H1 (cell line): ENCODE results near the gene SUZ12. TPM values are rescaled to one million over a fixed set of nuclear protein-coding genes. Genes with fewer than 3 reads are reported as not detected.
"Not testable (repeated sequence)": the region's sequence is repeated elsewhere in the genome, so short reads cannot be mapped to it uniquely, and the experiment has no call there.

Source experiments
- CTCF ChIA-PET: fragments of 300-600 bp; sonication (Branson Sonifier 250); formaldehyde crosslinking; loops from one replicate; lab custom pipeline; 2021; ENCODE audit not compliant: partially characterized antibody; lab: Charles Lee
- POLR2A ChIA-PET: fragments of 300-600 bp; sonication (Branson Sonifier 250); formaldehyde crosslinking; loops from one replicate; lab custom pipeline; 2021; ENCODE audit warnings: inconsistent platforms; ENCODE audit not compliant: partially characterized antibody; lab: Charles Lee
- DNase-seq, 2 experiments: peaks; one replicate each; pipeline versions ENCODE4 v3.0.0 to v3.0.0-alpha.2; 2010 to 2022; ENCODE audit warnings: low spot score in 2 of 2, low read depth in 1 of 2, mixed read lengths in 1 of 2
- FAIRE-seq: peaks from 2 replicates; lab custom pipeline; 2011; peaks lifted over from hg19 to GRCh38; lab: Jason Lieb, UNC
- H2AFZ ChIP-seq: 2 replicates; pipeline ENCODE4 v1.8.1; 2012; ENCODE audit warnings: low read length, inconsistent platforms
- H2AK5ac ChIP-seq: 2 replicates; pipeline ENCODE4 v1.6.1; 2013; ENCODE audit warnings: low read depth, low read length
- H2BK120ac ChIP-seq: replicated peaks from 2 replicates; pipeline ENCODE3; 2013; ENCODE audit warnings: low read depth, low read length, inconsistent platforms
- H2BK12ac ChIP-seq: 2 replicates; pipeline ENCODE4 v1.6.1; 2013; ENCODE audit warnings: low read depth, low read length
- H2BK15ac ChIP-seq: 2 replicates; pipeline ENCODE4 v1.6.1; 2013; ENCODE audit warnings: low read length
- H2BK20ac ChIP-seq: 2 replicates; pipeline ENCODE4 v1.6.1; 2013; ENCODE audit warnings: low read length
- H2BK5ac ChIP-seq: 2 replicates; pipeline ENCODE4 v1.6.1; 2013; ENCODE audit warnings: low read depth, low read length
- H3K14ac ChIP-seq: 2 replicates; pipeline ENCODE4 v1.6.1; 2013; ENCODE audit warnings: inconsistent platforms; ENCODE audit not compliant: insufficient read length
- H3K18ac ChIP-seq: 2 replicates; pipeline ENCODE4 v1.6.1; 2013; ENCODE audit warnings: low read length; ENCODE audit errors: extremely low read depth
- H3K23ac ChIP-seq: 2 replicates; pipeline ENCODE4 v1.6.1; 2013; ENCODE audit warnings: inconsistent platforms; ENCODE audit not compliant: insufficient read length
- H3K23me2 ChIP-seq: 2 replicates; pipeline ENCODE4 v1.6.1; 2013; ENCODE audit warnings: low read depth, low read length
- H3K27ac ChIP-seq: 2 replicates; pipeline ENCODE4 v1.6.1; 2011; ENCODE audit warnings: low read depth, low read length, inconsistent platforms
- H3K27me3 ChIP-seq, 4 experiments: replicated peaks in 1 of 4; 1 replicate in 1 of 4; 2 replicates in 3 of 4; pipeline versions ENCODE4 v1.6.1 to v1.8.1; 2011 to 2013; ENCODE audit warnings: low read length in 3 of 4, mild to moderate bottlenecking in 3 of 4, inconsistent platforms in 2 of 4, mixed read lengths in 2 of 4, moderate library complexity in 1 of 4; ENCODE audit not compliant: control insufficient read depth in 3 of 4, insufficient read depth in 3 of 4; ENCODE audit errors: extremely low read depth in 1 of 4
- H3K36me3 ChIP-seq, 4 experiments: 2 replicates each; pipeline versions ENCODE4 v1.6.1 to v1.8.1; 2011 to 2013; ENCODE audit warnings: mild to moderate bottlenecking in 4 of 4, low read length in 3 of 4, moderate library complexity in 2 of 4, control low read depth in 1 of 4, inconsistent platforms in 1 of 4; ENCODE audit not compliant: insufficient read depth in 4 of 4, control insufficient read depth in 2 of 4
- H3K4ac ChIP-seq: replicated peaks from 2 replicates; pipeline ENCODE3; 2013; ENCODE audit warnings: low read length, low read depth, mixed read lengths, inconsistent platforms; ENCODE audit not compliant: insufficient read length
- H3K4me1 ChIP-seq, 4 experiments: replicated peaks in 1 of 4; 1 replicate in 1 of 4; 2 replicates in 3 of 4; pipeline versions ENCODE4 v1.6.1 to v1.8.1; 2011 to 2013; ENCODE audit warnings: low read length in 3 of 4, inconsistent platforms in 2 of 4, mixed read lengths in 1 of 4; ENCODE audit not compliant: insufficient read depth in 4 of 4, control insufficient read depth in 3 of 4
- H3K4me2 ChIP-seq, 2 experiments: 2 replicates each; pipeline versions ENCODE4 v1.6.1 to v1.8.1; 2011 to 2013; ENCODE audit warnings: low read depth in 2 of 2, low read length in 2 of 2, control low read depth in 1 of 2, inconsistent platforms in 1 of 2, mild to moderate bottlenecking in 1 of 2; ENCODE audit not compliant: insufficient read depth in 1 of 2
- H3K4me3 ChIP-seq, 4 experiments: fragments of 200-600, 300-600 bp in 1 of 4; sonication (generic), shearing (Covaris generic), sonication (Bioruptor Twin) in 1 of 4; 2 replicates each; pipeline versions ENCODE4 v1.5.1 to v1.8.1; 2011 to 2016; ENCODE audit warnings: low read length in 4 of 4, low read depth in 3 of 4, control low read depth in 2 of 4, inconsistent platforms in 2 of 4, mild to moderate bottlenecking in 2 of 4, mixed read lengths in 1 of 4, moderate library complexity in 1 of 4; ENCODE audit not compliant: insufficient read depth in 2 of 4; ENCODE audit errors: extremely low read depth in 1 of 4
- H3K56ac ChIP-seq: replicated peaks from 2 replicates; pipeline ENCODE3; 2013; ENCODE audit warnings: low read depth, mild to moderate bottlenecking, mixed read lengths, low read length, inconsistent platforms; ENCODE audit not compliant: insufficient read length
- H3K79me1 ChIP-seq: 2 replicates; pipeline ENCODE4 v1.6.1; 2013; ENCODE audit warnings: low read depth, low read length, control low read depth
- H3K79me2 ChIP-seq, 2 experiments: 2 replicates each; pipeline versions ENCODE4 v1.6.1 to v1.8.1; 2012 to 2013; ENCODE audit warnings: low read length in 2 of 2, mild to moderate bottlenecking in 2 of 2, inconsistent platforms in 1 of 2; ENCODE audit not compliant: insufficient read depth in 2 of 2, control insufficient read depth in 1 of 2
- H3K9ac ChIP-seq, 4 experiments: replicated peaks in 1 of 4; 1 replicate in 1 of 4; 2 replicates in 3 of 4; pipeline versions ENCODE4 v1.6.1 to v1.8.1; 2011 to 2013; ENCODE audit warnings: low read depth in 3 of 4, low read length in 3 of 4, control low read depth in 2 of 4, mild to moderate bottlenecking in 2 of 4, moderate library complexity in 2 of 4, inconsistent platforms in 1 of 4; ENCODE audit errors: extremely low read depth in 1 of 4
- H3K9me3 ChIP-seq, 2 experiments: 2 replicates each; pipeline versions ENCODE4 v1.6.1 to v1.8.1; 2012 to 2013; ENCODE audit warnings: mild to moderate bottlenecking in 2 of 2, moderate library complexity in 2 of 2, control low read depth in 1 of 2, inconsistent platforms in 1 of 2, low read depth in 1 of 2, low read length in 1 of 2, mixed read lengths in 1 of 2; ENCODE audit not compliant: insufficient read depth in 2 of 2
- H4K20me1 ChIP-seq, 2 experiments: replicated peaks in 1 of 2; 2 replicates each; pipeline versions ENCODE3 to v1.8.1; 2011 to 2013; ENCODE audit warnings: inconsistent platforms in 2 of 2, low read length in 2 of 2, mild to moderate bottlenecking in 1 of 2; ENCODE audit not compliant: insufficient read depth in 2 of 2, control insufficient read depth in 1 of 2
- H4K5ac ChIP-seq: 2 replicates; pipeline ENCODE4 v1.6.1; 2013; ENCODE audit warnings: low read length, low read depth, mixed read lengths, inconsistent platforms; ENCODE audit not compliant: insufficient read length
- H4K8ac ChIP-seq: 2 replicates; pipeline ENCODE4 v1.8.0; 2013; ENCODE audit warnings: mild to moderate bottlenecking, moderate library complexity, low read length, inconsistent platforms; ENCODE audit not compliant: insufficient read depth; ENCODE audit errors: extremely low read depth
- H4K91ac ChIP-seq: replicated peaks from 2 replicates; pipeline ENCODE3; 2013; ENCODE audit warnings: low read length, mixed read lengths, inconsistent platforms; ENCODE audit not compliant: insufficient read length
- WGBS, 2 experiments: shearing (Covaris generic) in 1 of 2; methylation state at CpG; one replicate each; pipeline versions ENCODE4 v1.1.6 to v1.1.7; 2013 to 2015; ENCODE audit warnings: low lambda C conversion rate in 2 of 2, mixed read lengths in 2 of 2, inconsistent platforms in 1 of 2, low coverage in 1 of 2, missing lambda C conversion rate in 1 of 2; ENCODE audit not compliant: insufficient replicate concordance in 2 of 2, insufficient coverage in 1 of 2, insufficient read length in 1 of 2; ENCODE audit errors: extremely low coverage in 1 of 2, missing lambda C conversion rate in 1 of 2; 5-methylcytosine and 5-hydroxymethylcytosine counted together
- polyA plus RNA-seq, 7 experiments: library from polyadenylated mRNA; depleted of rRNA in 3 of 7; stranded (reverse) in 5 of 7; unstranded in 2 of 7; fragments of >200 nt in 5 of 7; fragments of 200-250 nt in 2 of 7; gene quantifications; 1 replicate in 5 of 7; 2 replicates in 1 of 7; 4 replicates in 1 of 7; pipeline versions ENCODE4 v1.2.1 to v1.2.3, GENCODE V29; 2011 to 2013; ENCODE audit warnings: missing spikeins in 2 of 7, mixed read lengths in 2 of 7
- total RNA-seq: library from RNA; stranded (reverse); fragmentation: NEBNext Ultra II Directional; extraction: Animal tissue kit (Norgen Biotek cat#: 25700); gene quantifications from 2 replicates; pipeline ENCODE4 v1.2.1, GENCODE V29; 2021

SUZ12 gene
- total and polyA plus RNA-seq, 2 of the 8 experiments (the other 6 are each of a cell fraction or from before 2014, with no cell fraction given) = 9.1 to 34.6 TPM

- H3K14ac ChIP-seq, FAIRE-seq, H3K9ac ChIP-seq, H2BK15ac ChIP-seq, H3K18ac ChIP-seq, H2AK5ac ChIP-seq, H2BK5ac ChIP-seq, H3K4me2 ChIP-seq, H2AFZ ChIP-seq, CTCF ChIA-PET, H2BK120ac ChIP-seq, H3K23me2 ChIP-seq, H3K27me3 ChIP-seq, H2BK12ac ChIP-seq, H3K27ac ChIP-seq, H4K20me1 ChIP-seq, H3K79me1 ChIP-seq, H3K23ac ChIP-seq, POLR2A ChIA-PET, H3K4me1 ChIP-seq, H2BK20ac ChIP-seq, H3K9me3 ChIP-seq, H3K4me3 ChIP-seq, H3K79me2 ChIP-seq, H4K8ac ChIP-seq, H4K91ac ChIP-seq, H3K56ac ChIP-seq, H4K5ac ChIP-seq, H3K4ac ChIP-seq: not testable (repeated sequence)
- peaks cover 0 to 41% (median 15%) of the 10 kb centered on the region in 4 experiments; a peak in 5 of 8 replicates for H3K36me3 ChIP-seq
- peak in 1 of 2 experiments; percentile 13 for DNase-seq
- WGBS, 2 experiments = 90% methylated on average over 3 of the region's 3 CpGs; no CpG with 5 or more reads in 1 of the 2 experiments
These were observed 15.1 kb downstream of the SUZ12 start for GRCh38 chr17:31951953-31952352.

GRCh38 chr17:31964131-31964530, 27.3 kb downstream of the SUZ12 start:
- H3K4me1 ChIP-seq, H3K27me3 ChIP-seq, H2BK20ac ChIP-seq, H3K9ac ChIP-seq, H3K23ac ChIP-seq, H3K14ac ChIP-seq, H4K8ac ChIP-seq, H3K9me3 ChIP-seq, H3K79me1 ChIP-seq, H2AK5ac ChIP-seq, H3K56ac ChIP-seq, H4K20me1 ChIP-seq, H3K18ac ChIP-seq, H2BK15ac ChIP-seq, H2BK120ac ChIP-seq, CTCF ChIA-PET, H2BK12ac ChIP-seq, H3K27ac ChIP-seq, H4K5ac ChIP-seq, H3K4me2 ChIP-seq, H3K4ac ChIP-seq, DNase-seq, H2BK5ac ChIP-seq, H3K79me2 ChIP-seq, H2AFZ ChIP-seq, FAIRE-seq, H3K4me3 ChIP-seq, H3K23me2 ChIP-seq, H4K91ac ChIP-seq: not testable (repeated sequence)
- POLR2A ChIA-PET = interaction anchor here (0.6 to 0.8 kb wide), 2 partner anchors 10 to 13 kb away, joined by 3 read pairs; no protein-coding TSS in a partner anchor
- 72% methylated on average over 8 of the region's 8 CpGs; no CpG with 5 or more reads in 1 of the 2 experiments for WGBS, 2 experiments
- peaks cover 4 to 58% (median 13%) of the 10 kb centered on the region in 4 experiments; a peak in 5 of 8 replicates for H3K36me3 ChIP-seq
